ENCODE measurements around the gene CEP295NL.

DNA sequence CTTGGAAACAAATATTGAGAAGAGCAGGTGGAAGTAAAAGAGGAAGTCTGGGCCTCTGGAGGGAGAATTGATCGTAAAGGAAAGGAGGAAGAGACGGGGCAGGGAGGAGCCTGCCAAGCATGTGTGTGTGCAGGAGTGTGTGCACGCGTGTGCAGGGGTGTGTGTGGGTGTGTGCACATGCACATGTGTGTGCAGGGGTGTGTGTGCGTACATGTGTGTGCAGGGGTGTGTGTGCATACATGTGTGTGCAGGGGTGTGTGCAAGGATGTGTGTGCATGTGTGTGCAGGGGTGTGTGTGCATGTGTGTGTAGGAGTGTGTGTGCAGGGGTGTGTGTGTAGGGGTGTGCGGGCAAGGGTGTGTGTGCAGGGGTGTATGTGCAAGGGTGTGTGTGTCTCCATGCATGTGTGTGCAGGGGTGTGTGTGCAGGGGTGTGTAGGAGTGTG, 10.0 kb downstream of the CEP295NL start:
- TF ChIP-seq EZH2phosphoT487 (IDR thresholded peaks at IDR 0.05; ENCODE audit: low read length) (no peak), EZH2 (optimal IDR thresholded peaks at IDR 0.05; ENCODE audit: low read depth, low read length) (no peak)
- TF ChIP-seq, protein P1, sequence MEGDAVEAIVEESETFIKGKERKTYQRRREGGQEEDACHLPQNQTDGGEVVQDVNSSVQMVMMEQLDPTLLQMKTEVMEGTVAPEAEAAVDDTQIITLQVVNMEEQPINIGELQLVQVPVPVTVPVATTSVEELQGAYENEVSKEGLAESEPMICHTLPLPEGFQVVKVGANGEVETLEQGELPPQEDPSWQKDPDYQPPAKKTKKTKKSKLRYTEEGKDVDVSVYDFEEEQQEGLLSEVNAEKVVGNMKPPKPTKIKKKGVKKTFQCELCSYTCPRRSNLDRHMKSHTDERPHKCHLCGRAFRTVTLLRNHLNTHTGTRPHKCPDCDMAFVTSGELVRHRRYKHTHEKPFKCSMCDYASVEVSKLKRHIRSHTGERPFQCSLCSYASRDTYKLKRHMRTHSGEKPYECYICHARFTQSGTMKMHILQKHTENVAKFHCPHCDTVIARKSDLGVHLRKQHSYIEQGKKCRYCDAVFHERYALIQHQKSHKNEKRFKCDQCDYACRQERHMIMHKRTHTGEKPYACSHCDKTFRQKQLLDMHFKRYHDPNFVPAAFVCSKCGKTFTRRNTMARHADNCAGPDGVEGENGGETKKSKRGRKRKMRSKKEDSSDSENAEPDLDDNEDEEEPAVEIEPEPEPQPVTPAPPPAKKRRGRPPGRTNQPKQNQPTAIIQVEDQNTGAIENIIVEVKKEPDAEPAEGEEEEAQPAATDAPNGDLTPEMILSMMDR (IDR thresholded peaks at IDR 0.05; ENCODE audit: low read length) = no peak

Data from MM.1S (cell line).